Measurements from ENCODE around the gene TOR2A. TPM values are rescaled to one million over a fixed set of nuclear protein-coding genes. Genes with fewer than 3 reads are reported as not detected.

Gene TOR2A
- polyA plus RNA-seq, 1 donor (not counting 4 experiments of a cell fraction or from before 2014, with no cell fraction given) = 2.3 TPM

- Histone ChIP-seq H3K4me3 (ENCODE audit: control insufficient read depth in 2 of 3, extremely low read depth in 1 of 3, insufficient read depth in 2 of 3, low read depth in 1 of 3, low read length in 3 of 3) (no peak overlapping the region), H3K4me2 (ENCODE audit: control insufficient read depth, extremely low read depth, insufficient read depth, low read depth, low read length) (no peak overlapping the region), H3K27me3 (ENCODE audit: control insufficient read depth, extremely low read depth, insufficient read depth, low read length) (no peaks in the 10 kb centered on the region), H3K9me1 (ENCODE audit: control insufficient read depth, extremely low read depth, insufficient read depth, low read length) (no peaks in the 10 kb centered on the region), H2AFZ (ENCODE audit: control insufficient read depth, low read length) (no peak overlapping the region), H3K27ac (ENCODE audit: control insufficient read depth, insufficient read depth, low read length) (no peak overlapping the region), H3K9me3 (ENCODE audit: control insufficient read depth, low read depth, low read length) (no peaks in the 10 kb centered on the region), H3K79me2 (ENCODE audit: control insufficient read depth, insufficient read depth, low read length) (no peaks in the 10 kb centered on the region), H3K36me3 (ENCODE audit: control insufficient read depth in 2 of 2, extremely low read depth in 1 of 2, insufficient read depth in 2 of 2, low read length in 2 of 2) (no peaks in the 10 kb centered on the region), H3K4me1 (ENCODE audit: control insufficient read depth, extremely low read depth, insufficient read depth, low read length) (peaks cover 4% of the 10 kb centered on the region), H3K9ac (ENCODE audit: control insufficient read depth, extremely low read depth, insufficient read depth, low read length) (no peak overlapping the region), H4K20me1 (ENCODE audit: control insufficient read depth, extremely low read depth, insufficient read depth, low read length) (no peaks in the 10 kb centered on the region)
- FAIRE-seq (no peak), DNase-seq (ENCODE audit: low read depth, low spot score) (no peak)
- dilution Hi-C loops (cut with MboI; ENCODE audit: extremely low pct_ligation_motif_present, low sequenced_read_pairs) = no loop called here
- TF ChIP-seq CTCF (optimal IDR thresholded peaks at IDR 0.05 in 1 of 3, IDR thresholded peaks at IDR 0.05 in 1 of 3, conservative IDR thresholded peaks at IDR 0.05 in 1 of 3; ENCODE audit: extremely low read depth in 1 of 3, insufficient read depth in 2 of 3, low read length in 3 of 3) = no peak
- TF ChIP-seq EZH2 (IDR thresholded peaks at IDR 0.05; ENCODE audit: low read length) = no peak
These were observed 37.5 kb downstream of the TOR2A start for GRCh38 chr9:127697575-127697974.

GRCh38 chr9:127694890-127695720 is 40.0 kb downstream of the TOR2A start:
- no peak overlapping the region for H2AFZ ChIP-seq (ENCODE audit: control insufficient read depth, low read length)
- no peak overlapping the region for H3K27ac ChIP-seq (ENCODE audit: control insufficient read depth, insufficient read depth, low read length)
- FAIRE-seq (no peak), DNase-seq (ENCODE audit: low read depth, low spot score) (no peak)
- no peaks in the 10 kb centered on the region for H3K9me1 ChIP-seq (ENCODE audit: control insufficient read depth, extremely low read depth, insufficient read depth, low read length)
- no peak overlapping the region for H3K4me2 ChIP-seq (ENCODE audit: control insufficient read depth, extremely low read depth, insufficient read depth, low read depth, low read length)
- no peaks in the 10 kb centered on the region for H4K20me1 ChIP-seq (ENCODE audit: control insufficient read depth, extremely low read depth, insufficient read depth, low read length)
- H3K9ac ChIP-seq (ENCODE audit: control insufficient read depth, extremely low read depth, insufficient read depth, low read length) = no peak overlapping the region
- H3K79me2 ChIP-seq (ENCODE audit: control insufficient read depth, insufficient read depth, low read length) = no peaks in the 10 kb centered on the region
- peaks cover under 1 to 7% of the 10 kb centered on the region in 2 experiments for H3K36me3 ChIP-seq (ENCODE audit: control insufficient read depth in 2 of 2, extremely low read depth in 1 of 2, insufficient read depth in 2 of 2, low read length in 2 of 2)
- dilution Hi-C loops (cut with MboI; ENCODE audit: extremely low pct_ligation_motif_present, low sequenced_read_pairs) = no loop called here
- no peaks in the 10 kb centered on the region for H3K27me3 ChIP-seq (ENCODE audit: control insufficient read depth, extremely low read depth, insufficient read depth, low read length)
- H3K4me1 ChIP-seq (ENCODE audit: control insufficient read depth, extremely low read depth, insufficient read depth, low read length) = peaks cover 4% of the 10 kb centered on the region
- H3K9me3 ChIP-seq (ENCODE audit: control insufficient read depth, low read depth, low read length) = no peaks in the 10 kb centered on the region
- no peak overlapping the region for H3K4me3 ChIP-seq (ENCODE audit: control insufficient read depth in 2 of 3, extremely low read depth in 1 of 3, insufficient read depth in 2 of 3, low read depth in 1 of 3, low read length in 3 of 3)
- TF ChIP-seq CTCF (optimal IDR thresholded peaks at IDR 0.05 in 1 of 3, IDR thresholded peaks at IDR 0.05 in 1 of 3, conservative IDR thresholded peaks at IDR 0.05 in 1 of 3; ENCODE audit: extremely low read depth in 1 of 3, insufficient read depth in 2 of 3, low read length in 3 of 3) (no peak), EZH2 (IDR thresholded peaks at IDR 0.05; ENCODE audit: low read length) (no peak)
